ENCODE results near the gene LHX6. TPM values are rescaled to one million over a fixed set of nuclear protein-coding genes. Genes with fewer than 3 reads are reported as not detected.

LHX6 gene
- total and polyA plus RNA-seq, 9 of the 15 experiments (the other 6 are each of a cell fraction or from before 2014, with no cell fraction given) = 2.8 to 16.3 (median 7.9) TPM

- H3K4me2 ChIP-seq (ENCODE audit: insufficient read depth, low read length) = no peak overlapping the region
- H3K9me1 ChIP-seq (ENCODE audit: control insufficient read depth, insufficient read depth, low read length) = no peaks in the 10 kb centered on the region
- H3K27ac ChIP-seq (ENCODE audit: extremely low read depth, low read depth, low read length) = no peak overlapping the region
- H3K4me3 ChIP-seq = no peak overlapping the region
- in situ Hi-C loops (cut with MboI) = no loop called here
- no peaks in the 10 kb centered on the region for H3K79me2 ChIP-seq (ENCODE audit: control insufficient read depth, insufficient read depth, low read length)
- no TSS peak for BruUV-seq (replicated peaks)
- H4K20me1 ChIP-seq (replicated peaks; ENCODE audit: control insufficient read depth, insufficient read depth, low read length) = no peaks in the 10 kb centered on the region
- H3K9ac ChIP-seq (ENCODE audit: insufficient read depth in 1 of 2, low read depth in 2 of 2, low read length in 2 of 2) = no peak overlapping the region
- no peaks in the 10 kb centered on the region for H3K9me3 ChIP-seq (replicated peaks; ENCODE audit: control insufficient read depth, insufficient read depth, low read depth, low read length)
- WGBS (ENCODE audit: insufficient coverage, low coverage, missing lambda C conversion rate) = 0% methylated on average over 4 of the region's 4 CpGs
- peaks cover 0 to 18% of the 10 kb centered on the region in 2 experiments; a peak in 2 of 5 replicates for H3K4me1 ChIP-seq (replicated peaks in 1 of 2; ENCODE audit: control insufficient read depth in 2 of 2, insufficient read depth in 2 of 2, low read length in 2 of 2)
- intact Hi-C loops (cut with micrococcal nuclease) = no loop called here
- POLR2A ChIA-PET = interaction anchor here (0.7 to 1.3 kb wide), 4 partner anchors 11 to 19 kb away, joined by 3 read pairs; no protein-coding TSS in a partner anchor
- no peaks in the 10 kb centered on the region for H3K27me3 ChIP-seq (ENCODE audit: control insufficient read depth in 2 of 2, insufficient read depth in 2 of 2, low read length in 2 of 2)
- ATAC-seq (peak; percentile 92), DNase-seq (ENCODE audit: extremely low read depth in 1 of 4, low spot score in 3 of 4) (peak; percentile 52 to 79 (median 59)), FAIRE-seq (peak; percentile 89)
- CTCF ChIA-PET (ENCODE audit: low intra/inter-chr PET ratio) = no interaction called here
- no peak overlapping the region for H2AFZ ChIP-seq (ENCODE audit: low read depth, low read length)
- no peaks in the 10 kb centered on the region for H3K36me3 ChIP-seq (ENCODE audit: control insufficient read depth, insufficient read depth, low read length)
- TF ChIP-seq ARID1B (IDR thresholded peaks at IDR 0.05) (0 out of 2 replicates have a peak, but pooled peaks have one; percentile 48), ILK (tag; IDR thresholded peaks at IDR 0.05; ENCODE audit: borderline replicate concordance, low read depth) (no peak), PML (IDR thresholded peaks at IDR 0.05; ENCODE audit: low read length) (no peak), RAD51 (IDR thresholded peaks at IDR 0.05; ENCODE audit: borderline replicate concordance, low read depth) (peak; percentile 97), TEAD4 (IDR thresholded peaks at IDR 0.05; ENCODE audit: low read length) (peak; percentile 62), TEAD4 (CRISPR knock-in tag; IDR thresholded peaks at IDR 0.05; ENCODE audit: borderline replicate concordance) (no peak), USF1 (CRISPR knock-in tag; IDR thresholded peaks at IDR 0.05) (peak; percentile 93), FOSL1 (tag; conservative IDR thresholded peaks at IDR 0.05) (peak; percentile 89), CBFA2T2 (conservative IDR thresholded peaks at IDR 0.05) (peak; percentile 84), CBFA2T3 (IDR thresholded peaks at IDR 0.05) (peak; percentile 61), KDM1A (IDR thresholded peaks at IDR 0.05) (peak in 1 of 2 experiments; percentile 24; a peak in 1 of 4 replicates), REST (IDR thresholded peaks at IDR 0.05; ENCODE audit: borderline replicate concordance) (peak; percentile 71), REST (CRISPR knock-in tag; IDR thresholded peaks at IDR 0.05; ENCODE audit: low read depth) (no peak), SOX6 (IDR thresholded peaks at IDR 0.05) (peak; percentile 46; the same call in 1 of the 2 replicates), NFIC (IDR thresholded peaks at IDR 0.05) (no peak), USF2 (CRISPR knock-in tag; IDR thresholded peaks at IDR 0.05) (peak; percentile 90)
These were observed 48.1 kb downstream of the LHX6 start for GRCh38 chr9:122180633-122181032.

Data from K562 (cell line).